Ascending aorta (tissue), 2 donors: ENCODE results near the gene PROM2. TPM values are rescaled to one million over a fixed set of nuclear protein-coding genes. Genes with fewer than 3 reads are reported as not detected.

Experiments used
- DNase-seq, 2 donors: peaks; one replicate each; pipeline ENCODE4 v3.0.0-alpha.2; 2019; ENCODE audit warnings: low spot score in 2 of 2
- H3K27ac ChIP-seq, 2 donors: fragments of 200-600 bp; sonication (generic); one replicate each; pipeline ENCODE4 v1.5.1; 2016 to 2017; ENCODE audit warnings: mild to moderate bottlenecking in 1 of 2
- H3K27me3 ChIP-seq: fragments of 200-600 bp; sonication (generic); one replicate; pipeline ENCODE4 v1.5.1; 2017
- H3K36me3 ChIP-seq, 2 donors: fragments of 200-600 bp; sonication (generic); one replicate each; pipeline ENCODE4 v1.5.1; 2016
- H3K4me1 ChIP-seq, 2 donors: fragments of 200-600 bp; sonication (generic); one replicate each; pipeline ENCODE4 v1.5.1; 2016 to 2017; ENCODE audit warnings: mild to moderate bottlenecking in 1 of 2
- H3K4me3 ChIP-seq, 2 donors: fragments of 200-600 bp; sonication (generic); one replicate each; pipeline ENCODE4 v1.5.1; 2016 to 2017; ENCODE audit warnings: mild to moderate bottlenecking in 1 of 2
- H3K9me3 ChIP-seq, 2 donors: fragments of 200-600 bp; sonication (generic); one replicate each; pipeline ENCODE4 v1.5.1; 2016
- CTCF ChIP-seq, 3 experiments: fragments of 200-600 bp in 2 of 3; fragments of 450-650 bp in 1 of 3; sonication (generic) in 2 of 3; IDR thresholded peaks; one replicate each; pipeline ENCODE4 v1.5.1; 2016 to 2019; ENCODE audit warnings: antibody characterized with exemption in 3 of 3, mild to moderate bottlenecking in 1 of 3, moderate library complexity in 1 of 3
- intact Hi-C: fragments of 100-400 bp; cut with DNase I; formaldehyde crosslinking; loops from one replicate; pipeline ENCODE4 v1.15.1; 2023
- total RNA-seq: library from RNA; depleted of rRNA; stranded (reverse); fragments of >200 nt; gene quantifications from one replicate; pipeline ENCODE4 v1.1.0, GENCODE V29; 2016

PROM2 gene
- total RNA-seq, 1 donor from 2014 or later, result not detected

GRCh38 chr2:95275151-95275515 is 884 bp downstream of the PROM2 start:
- DNase-seq, result peak in 1 of 2 donors; percentile 12
- Histone ChIP-seq H3K9me3 (no peaks in the 10 kb centered on the region), H3K36me3 (no peaks in the 10 kb centered on the region), H3K27me3 (no peaks in the 10 kb centered on the region), H3K27ac (no peak overlapping the region), H3K4me3 (no peak overlapping the region), H3K4me1 (no peaks in the 10 kb centered on the region)
- intact Hi-C loops, result no loop called here
- TF ChIP-seq CTCF (IDR thresholded peaks at IDR 0.05), result no peak

GRCh38 chr2:95275601-95276243 is 1.5 kb downstream of the PROM2 start:
- intact Hi-C loops, result no loop called here
- Histone ChIP-seq H3K36me3 (no peaks in the 10 kb centered on the region), H3K27me3 (no peaks in the 10 kb centered on the region), H3K27ac (no peak overlapping the region), H3K4me1 (no peaks in the 10 kb centered on the region), H3K9me3 (no peaks in the 10 kb centered on the region), H3K4me3 (no peak overlapping the region)
- TF ChIP-seq CTCF (IDR thresholded peaks at IDR 0.05), result no peak
- peak in 1 of 2 donors; percentile 54 for DNase-seq

GRCh38 chr2:95276244-95276887 is 2.1 kb downstream of the PROM2 start:
- Histone ChIP-seq H3K27me3 (no peaks in the 10 kb centered on the region), H3K4me3 (no peak overlapping the region), H3K9me3 (no peaks in the 10 kb centered on the region), H3K4me1 (no peaks in the 10 kb centered on the region), H3K36me3 (no peaks in the 10 kb centered on the region), H3K27ac (no peak overlapping the region)
- intact Hi-C loops, result no loop called here
- no peak for TF ChIP-seq CTCF (IDR thresholded peaks at IDR 0.05)
- no peak for DNase-seq

- no peaks in the 10 kb centered on the region for H3K9me3 ChIP-seq
- H3K4me1 ChIP-seq, result no peaks in the 10 kb centered on the region
- H3K27ac ChIP-seq, result no peak overlapping the region
- no peaks in the 10 kb centered on the region for H3K27me3 ChIP-seq
- intact Hi-C loops, result no loop called here
- H3K4me3 ChIP-seq, result no peak overlapping the region
- no peak for TF ChIP-seq CTCF (IDR thresholded peaks at IDR 0.05)
- DNase-seq, result no peak
- H3K36me3 ChIP-seq, result no peaks in the 10 kb centered on the region
These were observed 2.6 kb downstream of the PROM2 start for GRCh38 chr2:95276888-95277245.

GRCh38 chr2:95277246-95277906 is 3.1 kb downstream of the PROM2 start:
- Histone ChIP-seq H3K36me3 (no peaks in the 10 kb centered on the region), H3K9me3 (no peaks in the 10 kb centered on the region), H3K4me1 (no peaks in the 10 kb centered on the region), H3K27ac (no peak overlapping the region), H3K27me3 (no peaks in the 10 kb centered on the region), H3K4me3 (no peak overlapping the region)
- TF ChIP-seq CTCF (IDR thresholded peaks at IDR 0.05), result no peak
- no peak for DNase-seq
- intact Hi-C loops, result no loop called here
